H1 (cell line): ENCODE results near the gene SLTM. TPM values are rescaled to one million over a fixed set of nuclear protein-coding genes. Genes with fewer than 3 reads are reported as not detected.

Experiments used
- CTCF ChIA-PET: fragments of 300-600 bp; sonication (Branson Sonifier 250); formaldehyde crosslinking; loops from one replicate; lab custom pipeline; 2021; ENCODE audit not compliant: partially characterized antibody; lab: Charles Lee
- POLR2A ChIA-PET: fragments of 300-600 bp; sonication (Branson Sonifier 250); formaldehyde crosslinking; loops from one replicate; lab custom pipeline; 2021; ENCODE audit warnings: inconsistent platforms; ENCODE audit not compliant: partially characterized antibody; lab: Charles Lee
- DNase-seq, 2 experiments: peaks; one replicate each; pipeline versions ENCODE4 v3.0.0 to v3.0.0-alpha.2; 2010 to 2022; ENCODE audit warnings: low spot score in 2 of 2, low read depth in 1 of 2, mixed read lengths in 1 of 2
- FAIRE-seq: peaks from 2 replicates; lab custom pipeline; 2011; peaks lifted over from hg19 to GRCh38; lab: Jason Lieb, UNC
- H2AFZ ChIP-seq: 2 replicates; pipeline ENCODE4 v1.8.1; 2012; ENCODE audit warnings: low read length, inconsistent platforms
- H2AK5ac ChIP-seq: 2 replicates; pipeline ENCODE4 v1.6.1; 2013; ENCODE audit warnings: low read depth, low read length
- H2BK120ac ChIP-seq: replicated peaks from 2 replicates; pipeline ENCODE3; 2013; ENCODE audit warnings: low read depth, low read length, inconsistent platforms
- H2BK12ac ChIP-seq: 2 replicates; pipeline ENCODE4 v1.6.1; 2013; ENCODE audit warnings: low read depth, low read length
- H2BK15ac ChIP-seq: 2 replicates; pipeline ENCODE4 v1.6.1; 2013; ENCODE audit warnings: low read length
- H2BK20ac ChIP-seq: 2 replicates; pipeline ENCODE4 v1.6.1; 2013; ENCODE audit warnings: low read length
- H2BK5ac ChIP-seq: 2 replicates; pipeline ENCODE4 v1.6.1; 2013; ENCODE audit warnings: low read depth, low read length
- H3K14ac ChIP-seq: 2 replicates; pipeline ENCODE4 v1.6.1; 2013; ENCODE audit warnings: inconsistent platforms; ENCODE audit not compliant: insufficient read length
- H3K18ac ChIP-seq: 2 replicates; pipeline ENCODE4 v1.6.1; 2013; ENCODE audit warnings: low read length; ENCODE audit errors: extremely low read depth
- H3K23ac ChIP-seq: 2 replicates; pipeline ENCODE4 v1.6.1; 2013; ENCODE audit warnings: inconsistent platforms; ENCODE audit not compliant: insufficient read length
- H3K23me2 ChIP-seq: 2 replicates; pipeline ENCODE4 v1.6.1; 2013; ENCODE audit warnings: low read depth, low read length
- H3K27ac ChIP-seq: 2 replicates; pipeline ENCODE4 v1.6.1; 2011; ENCODE audit warnings: low read depth, low read length, inconsistent platforms
- H3K27me3 ChIP-seq, 4 experiments: replicated peaks in 1 of 4; 1 replicate in 1 of 4; 2 replicates in 3 of 4; pipeline versions ENCODE4 v1.6.1 to v1.8.1; 2011 to 2013; ENCODE audit warnings: low read length in 3 of 4, mild to moderate bottlenecking in 3 of 4, inconsistent platforms in 2 of 4, mixed read lengths in 2 of 4, moderate library complexity in 1 of 4; ENCODE audit not compliant: control insufficient read depth in 3 of 4, insufficient read depth in 3 of 4; ENCODE audit errors: extremely low read depth in 1 of 4
- H3K36me3 ChIP-seq, 4 experiments: 2 replicates each; pipeline versions ENCODE4 v1.6.1 to v1.8.1; 2011 to 2013; ENCODE audit warnings: mild to moderate bottlenecking in 4 of 4, low read length in 3 of 4, moderate library complexity in 2 of 4, control low read depth in 1 of 4, inconsistent platforms in 1 of 4; ENCODE audit not compliant: insufficient read depth in 4 of 4, control insufficient read depth in 2 of 4
- H3K4ac ChIP-seq: replicated peaks from 2 replicates; pipeline ENCODE3; 2013; ENCODE audit warnings: low read length, low read depth, mixed read lengths, inconsistent platforms; ENCODE audit not compliant: insufficient read length
- H3K4me1 ChIP-seq, 4 experiments: replicated peaks in 1 of 4; 1 replicate in 1 of 4; 2 replicates in 3 of 4; pipeline versions ENCODE4 v1.6.1 to v1.8.1; 2011 to 2013; ENCODE audit warnings: low read length in 3 of 4, inconsistent platforms in 2 of 4, mixed read lengths in 1 of 4; ENCODE audit not compliant: insufficient read depth in 4 of 4, control insufficient read depth in 3 of 4
- H3K4me2 ChIP-seq, 2 experiments: 2 replicates each; pipeline versions ENCODE4 v1.6.1 to v1.8.1; 2011 to 2013; ENCODE audit warnings: low read depth in 2 of 2, low read length in 2 of 2, control low read depth in 1 of 2, inconsistent platforms in 1 of 2, mild to moderate bottlenecking in 1 of 2; ENCODE audit not compliant: insufficient read depth in 1 of 2
- H3K4me3 ChIP-seq, 4 experiments: fragments of 200-600, 300-600 bp in 1 of 4; sonication (generic), shearing (Covaris generic), sonication (Bioruptor Twin) in 1 of 4; 2 replicates each; pipeline versions ENCODE4 v1.5.1 to v1.8.1; 2011 to 2016; ENCODE audit warnings: low read length in 4 of 4, low read depth in 3 of 4, control low read depth in 2 of 4, inconsistent platforms in 2 of 4, mild to moderate bottlenecking in 2 of 4, mixed read lengths in 1 of 4, moderate library complexity in 1 of 4; ENCODE audit not compliant: insufficient read depth in 2 of 4; ENCODE audit errors: extremely low read depth in 1 of 4
- H3K56ac ChIP-seq: replicated peaks from 2 replicates; pipeline ENCODE3; 2013; ENCODE audit warnings: low read depth, mild to moderate bottlenecking, mixed read lengths, low read length, inconsistent platforms; ENCODE audit not compliant: insufficient read length
- H3K79me1 ChIP-seq: 2 replicates; pipeline ENCODE4 v1.6.1; 2013; ENCODE audit warnings: low read depth, low read length, control low read depth
- H3K79me2 ChIP-seq, 2 experiments: 2 replicates each; pipeline versions ENCODE4 v1.6.1 to v1.8.1; 2012 to 2013; ENCODE audit warnings: low read length in 2 of 2, mild to moderate bottlenecking in 2 of 2, inconsistent platforms in 1 of 2; ENCODE audit not compliant: insufficient read depth in 2 of 2, control insufficient read depth in 1 of 2
- H3K9ac ChIP-seq, 4 experiments: replicated peaks in 1 of 4; 1 replicate in 1 of 4; 2 replicates in 3 of 4; pipeline versions ENCODE4 v1.6.1 to v1.8.1; 2011 to 2013; ENCODE audit warnings: low read depth in 3 of 4, low read length in 3 of 4, control low read depth in 2 of 4, mild to moderate bottlenecking in 2 of 4, moderate library complexity in 2 of 4, inconsistent platforms in 1 of 4; ENCODE audit errors: extremely low read depth in 1 of 4
- H3K9me3 ChIP-seq, 2 experiments: 2 replicates each; pipeline versions ENCODE4 v1.6.1 to v1.8.1; 2012 to 2013; ENCODE audit warnings: mild to moderate bottlenecking in 2 of 2, moderate library complexity in 2 of 2, control low read depth in 1 of 2, inconsistent platforms in 1 of 2, low read depth in 1 of 2, low read length in 1 of 2, mixed read lengths in 1 of 2; ENCODE audit not compliant: insufficient read depth in 2 of 2
- H4K20me1 ChIP-seq, 2 experiments: replicated peaks in 1 of 2; 2 replicates each; pipeline versions ENCODE3 to v1.8.1; 2011 to 2013; ENCODE audit warnings: inconsistent platforms in 2 of 2, low read length in 2 of 2, mild to moderate bottlenecking in 1 of 2; ENCODE audit not compliant: insufficient read depth in 2 of 2, control insufficient read depth in 1 of 2
- H4K5ac ChIP-seq: 2 replicates; pipeline ENCODE4 v1.6.1; 2013; ENCODE audit warnings: low read length, low read depth, mixed read lengths, inconsistent platforms; ENCODE audit not compliant: insufficient read length
- H4K8ac ChIP-seq: 2 replicates; pipeline ENCODE4 v1.8.0; 2013; ENCODE audit warnings: mild to moderate bottlenecking, moderate library complexity, low read length, inconsistent platforms; ENCODE audit not compliant: insufficient read depth; ENCODE audit errors: extremely low read depth
- H4K91ac ChIP-seq: replicated peaks from 2 replicates; pipeline ENCODE3; 2013; ENCODE audit warnings: low read length, mixed read lengths, inconsistent platforms; ENCODE audit not compliant: insufficient read length
- BACH1 ChIP-seq: IDR thresholded peaks from 2 replicates; pipeline ENCODE4 v1.6.1; 2012; ENCODE audit warnings: low read length, improper control_type of control experiment
- BRCA1 ChIP-seq: IDR thresholded peaks from 2 replicates; pipeline ENCODE4 v1.6.1; 2012; ENCODE audit warnings: low read depth, low read length, improper control_type of control experiment
- CTCF ChIP-seq, 3 experiments: IDR thresholded peaks; 1 replicate in 2 of 3; 2 replicates in 1 of 3; pipeline versions ENCODE4 v1.5.1 to v1.6.1; 2011; ENCODE audit warnings: low read length in 3 of 3, mild to moderate bottlenecking in 3 of 3, inconsistent platforms in 2 of 3, low read depth in 1 of 3, moderate library complexity in 1 of 3; ENCODE audit not compliant: insufficient read depth in 1 of 3; ENCODE audit errors: control extremely low read depth in 1 of 3
- GABPA ChIP-seq: IDR thresholded peaks from 2 replicates; pipeline ENCODE4 v1.6.1; 2011; ENCODE audit warnings: mild to moderate bottlenecking, low read length, moderate library complexity, borderline replicate concordance; ENCODE audit not compliant: insufficient read depth
- JUND ChIP-seq: IDR thresholded peaks from 2 replicates; pipeline ENCODE4 v1.6.1; 2011; ENCODE audit warnings: mild to moderate bottlenecking, improper control_type of control experiment, low read length
- POLR2AphosphoS5 ChIP-seq: IDR thresholded peaks from 2 replicates; pipeline ENCODE4 v1.6.1; 2011; ENCODE audit warnings: low read depth, low read length
- RBBP5 ChIP-seq: IDR thresholded peaks from 2 replicates; pipeline ENCODE4 v1.7.1; 2012; ENCODE audit warnings: low read depth, mild to moderate bottlenecking, inconsistent platforms, low read length, moderate library complexity, borderline replicate concordance
- SP1 ChIP-seq: IDR thresholded peaks from 2 replicates; pipeline ENCODE4 v1.6.1; 2011; ENCODE audit warnings: low read depth, low read length
- YY1 ChIP-seq: IDR thresholded peaks from 2 replicates; pipeline ENCODE4 v1.6.1; 2011; ENCODE audit warnings: low read depth, mild to moderate bottlenecking, low read length
- WGBS, 2 experiments: shearing (Covaris generic) in 1 of 2; methylation state at CpG; one replicate each; pipeline versions ENCODE4 v1.1.6 to v1.1.7; 2013 to 2015; ENCODE audit warnings: low lambda C conversion rate in 2 of 2, mixed read lengths in 2 of 2, inconsistent platforms in 1 of 2, low coverage in 1 of 2, missing lambda C conversion rate in 1 of 2; ENCODE audit not compliant: insufficient replicate concordance in 2 of 2, insufficient coverage in 1 of 2, insufficient read length in 1 of 2; ENCODE audit errors: extremely low coverage in 1 of 2, missing lambda C conversion rate in 1 of 2; 5-methylcytosine and 5-hydroxymethylcytosine counted together
- polyA plus RNA-seq, 7 experiments: library from polyadenylated mRNA; depleted of rRNA in 3 of 7; stranded (reverse) in 5 of 7; unstranded in 2 of 7; fragments of >200 nt in 5 of 7; fragments of 200-250 nt in 2 of 7; gene quantifications; 1 replicate in 5 of 7; 2 replicates in 1 of 7; 4 replicates in 1 of 7; pipeline versions ENCODE4 v1.2.1 to v1.2.3, GENCODE V29; 2011 to 2013; ENCODE audit warnings: missing spikeins in 2 of 7, mixed read lengths in 2 of 7
- total RNA-seq: library from RNA; stranded (reverse); fragmentation: NEBNext Ultra II Directional; extraction: Animal tissue kit (Norgen Biotek cat#: 25700); gene quantifications from 2 replicates; pipeline ENCODE4 v1.2.1, GENCODE V29; 2021
- TF ChIP-seq, protein P1 (sequence below): IDR thresholded peaks from 2 replicates; pipeline ENCODE4 v1.6.1; 2011; ENCODE audit warnings: low read depth, mild to moderate bottlenecking, low read length; ENCODE audit not compliant: insufficient read depth
- TF ChIP-seq, protein P2 (sequence below): IDR thresholded peaks from 2 replicates; pipeline ENCODE4 v1.6.1; 2012; ENCODE audit warnings: inconsistent platforms

SLTM gene
- total and polyA plus RNA-seq, 2 of the 8 experiments (the other 6 are each of a cell fraction or from before 2014, with no cell fraction given): 30.8 to 149 TPM

DNA sequence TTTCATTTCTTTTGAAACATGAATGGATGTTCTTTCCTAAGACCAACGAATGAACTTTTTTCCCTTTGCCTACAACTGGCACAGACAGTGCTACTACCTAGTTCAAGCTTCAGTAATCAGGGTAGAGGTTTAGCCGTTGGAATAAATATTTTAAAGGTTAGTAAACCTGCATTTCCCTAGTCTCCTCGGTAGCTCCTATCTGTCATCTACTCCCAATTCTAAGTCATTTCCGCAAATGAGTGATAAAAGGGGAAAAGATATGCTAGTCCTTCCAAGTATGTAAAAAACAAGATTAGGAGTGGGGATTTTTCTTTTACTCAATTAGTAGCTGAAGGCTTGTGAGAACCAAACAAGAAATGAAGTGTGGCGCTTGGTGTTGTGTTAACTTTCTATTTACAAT lies 15.2 kb downstream of the SLTM start:
- Histone ChIP-seq H3K4me1 (no peaks in the 10 kb centered on the region), H2BK15ac (no peak overlapping the region), H3K23ac (no peak overlapping the region), H3K9ac (no peak overlapping the region), H2BK20ac (no peak overlapping the region), H3K79me1 (peaks cover 2% of the 10 kb centered on the region), H3K4me2 (no peak overlapping the region), H2AFZ (no peak overlapping the region), H3K4me3 (no peak overlapping the region), H4K91ac (no peak overlapping the region), H3K27ac (no peak overlapping the region), H3K9me3 (no peaks in the 10 kb centered on the region), H3K18ac (no peak overlapping the region), H2BK5ac (no peak overlapping the region), H2BK120ac (no peak overlapping the region), H3K36me3 (peaks cover 4 to 57% (median 21%) of the 10 kb centered on the region in 4 experiments; a peak in 7 of 8 replicates), H3K56ac (no peak overlapping the region), H3K14ac (no peak overlapping the region), H4K5ac (no peak overlapping the region), H4K20me1 (peaks cover 4 to 16% of the 10 kb centered on the region in 2 experiments), H3K23me2 (no peaks in the 10 kb centered on the region), H3K27me3 (no peaks in the 10 kb centered on the region), H4K8ac (no peak overlapping the region), H3K4ac (no peak overlapping the region), H2BK12ac (no peak overlapping the region), H2AK5ac (no peak overlapping the region), H3K79me2 (peaks cover 0 to 90% of the 10 kb centered on the region in 2 experiments; a peak in 3 of 4 replicates)
- no peak for DNase-seq
- no peak for FAIRE-seq
- POLR2A ChIA-PET: interaction anchor here (1.1 to 4.5 kb wide), 3 partner anchors 10 to 41 kb away, joined by 3 to 33 read pairs (median 12); no protein-coding TSS in a partner anchor
- 90% methylated on average over 5 of the region's 5 CpGs; no CpG with 5 or more reads in 1 of the 2 experiments for WGBS, 2 experiments
- TF ChIP-seq, protein P1, sequence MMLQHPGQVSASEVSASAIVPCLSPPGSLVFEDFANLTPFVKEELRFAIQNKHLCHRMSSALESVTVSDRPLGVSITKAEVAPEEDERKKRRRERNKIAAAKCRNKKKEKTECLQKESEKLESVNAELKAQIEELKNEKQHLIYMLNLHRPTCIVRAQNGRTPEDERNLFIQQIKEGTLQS: no peak
- TF ChIP-seq GABPA: no peak
- TF ChIP-seq YY1: no peak
- no peak for TF ChIP-seq POLR2AphosphoS5
- no peak for TF ChIP-seq BRCA1
- no peak for TF ChIP-seq SP1
- no peak for TF ChIP-seq RBBP5
- no peak for TF ChIP-seq JUND
- TF ChIP-seq, protein P2, sequence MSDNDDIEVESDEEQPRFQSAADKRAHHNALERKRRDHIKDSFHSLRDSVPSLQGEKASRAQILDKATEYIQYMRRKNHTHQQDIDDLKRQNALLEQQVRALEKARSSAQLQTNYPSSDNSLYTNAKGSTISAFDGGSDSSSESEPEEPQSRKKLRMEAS: no peak
- no peak for TF ChIP-seq CTCF (IDR thresholded peaks at IDR 0.05; ENCODE audit: control extremely low read depth in 1 of 3, insufficient read depth in 1 of 3, low read depth in 1 of 3, low read length in 3 of 3)
- TF ChIP-seq BACH1: no peak
- CTCF ChIA-PET: interaction anchor here (0.6 to 1.3 kb wide), 2 partner anchors 11 to 62 kb away, joined by 3 read pairs; no protein-coding TSS in a partner anchor
